Loucy (cell line): ENCODE measurements around the gene TP73.

Experiments used
- H2AFZ ChIP-seq: fragments of 200-600 bp; sonication (generic); 2 replicates; pipeline ENCODE4 v1.6.0; 2016; ENCODE audit warnings: antibody characterized with exemption, mild to moderate bottlenecking, low read length, moderate library complexity
- H3F3A ChIP-seq: fragments of 200-600 bp; 2 replicates; pipeline ENCODE4 v1.6.0; 2016; ENCODE audit warnings: antibody characterized with exemption, low read depth, mild to moderate bottlenecking
- H3K27me3 ChIP-seq: fragments of 200-600 bp; sonication (generic); 2 replicates; pipeline ENCODE4 v1.6.1; 2014; ENCODE audit warnings: low read length, mild to moderate bottlenecking; ENCODE audit not compliant: insufficient read depth, poor library complexity, severe bottlenecking
- H3K36me3 ChIP-seq: fragments of 200-600 bp; sonication (generic); 2 replicates; pipeline ENCODE4 v1.6.1; 2016; ENCODE audit warnings: low read length; ENCODE audit not compliant: insufficient read depth
- H3K4me1 ChIP-seq: fragments of 200-600 bp; sonication (generic); 2 replicates; pipeline ENCODE4 v1.5.1; 2014; ENCODE audit warnings: low read length, mild to moderate bottlenecking; ENCODE audit not compliant: insufficient read depth, poor library complexity, severe bottlenecking
- H3K4me2 ChIP-seq: fragments of 200-600 bp; sonication (generic); 2 replicates; pipeline ENCODE4 v1.6.0; 2014; ENCODE audit warnings: antibody characterized with exemption, low read length, low read depth, mild to moderate bottlenecking; ENCODE audit not compliant: poor library complexity, severe bottlenecking
- H3K4me3 ChIP-seq: fragments of 200-600 bp; sonication (generic); 2 replicates; pipeline ENCODE4 v1.5.1; 2014; ENCODE audit warnings: low read length, mild to moderate bottlenecking, mixed read lengths; ENCODE audit not compliant: poor library complexity, severe bottlenecking
- H3K79me2 ChIP-seq: fragments of 200-600 bp; sonication (generic); 2 replicates; pipeline ENCODE4 v1.6.1; 2014; ENCODE audit warnings: low read length; ENCODE audit not compliant: insufficient read depth
- H3K9ac ChIP-seq: fragments of 200-600 bp; sonication (generic); 2 replicates; pipeline ENCODE4 v1.6.0; 2014; ENCODE audit warnings: mild to moderate bottlenecking, low read depth, low read length, moderate library complexity; ENCODE audit not compliant: poor library complexity, severe bottlenecking
- H3K9me2 ChIP-seq: fragments of 200-600 bp; sonication (generic); replicated peaks from 2 replicates; pipeline ENCODE4 v1.6.1; 2016; ENCODE audit warnings: low read depth, low read length, mixed read lengths
- H3K9me3 ChIP-seq: fragments of 200-600 bp; sonication (generic); 2 replicates; pipeline ENCODE4 v1.6.1; 2014; ENCODE audit warnings: mild to moderate bottlenecking, antibody characterized with exemption, low read length, low read depth; ENCODE audit not compliant: insufficient read depth
- H4K20me1 ChIP-seq: fragments of 200-600 bp; sonication (generic); 2 replicates; pipeline ENCODE4 v1.6.0; 2014; ENCODE audit warnings: antibody characterized with exemption, low read length, mild to moderate bottlenecking; ENCODE audit not compliant: insufficient read depth, poor library complexity, severe bottlenecking
- CTCF ChIP-seq: fragments of 200-600 bp; sonication (generic); conservative IDR thresholded peaks from 2 replicates; pipeline ENCODE4 v1.5.1; 2014; ENCODE audit warnings: mild to moderate bottlenecking, antibody characterized with exemption, low read length
- EZH2phosphoT487 ChIP-seq: fragments of 200-600 bp; IDR thresholded peaks from 2 replicates; pipeline ENCODE4 v1.6.1; 2018; ENCODE audit warnings: antibody characterized with exemption, mild to moderate bottlenecking, moderate library complexity, borderline replicate concordance

The TP73 gene

GRCh38 chr1:3691421-3692204 lies 39.3 kb downstream of the TP73 start:
- TF ChIP-seq EZH2phosphoT487 = no peak
- H3K4me3 ChIP-seq = no peak overlapping the region
- no peaks in the 10 kb centered on the region for H3F3A ChIP-seq
- no peak overlapping the region for H3K9ac ChIP-seq
- no peaks in the 10 kb centered on the region for H3K9me2 ChIP-seq
- no peaks in the 10 kb centered on the region for H3K9me3 ChIP-seq
- no peaks in the 10 kb centered on the region for H3K79me2 ChIP-seq
- H4K20me1 ChIP-seq = no peaks in the 10 kb centered on the region
- H3K27me3 ChIP-seq = no peaks in the 10 kb centered on the region
- no peaks in the 10 kb centered on the region for H3K4me1 ChIP-seq
- H3K4me2 ChIP-seq = no peak overlapping the region
- no peak overlapping the region for H2AFZ ChIP-seq
- no peaks in the 10 kb centered on the region for H3K36me3 ChIP-seq

DNA sequence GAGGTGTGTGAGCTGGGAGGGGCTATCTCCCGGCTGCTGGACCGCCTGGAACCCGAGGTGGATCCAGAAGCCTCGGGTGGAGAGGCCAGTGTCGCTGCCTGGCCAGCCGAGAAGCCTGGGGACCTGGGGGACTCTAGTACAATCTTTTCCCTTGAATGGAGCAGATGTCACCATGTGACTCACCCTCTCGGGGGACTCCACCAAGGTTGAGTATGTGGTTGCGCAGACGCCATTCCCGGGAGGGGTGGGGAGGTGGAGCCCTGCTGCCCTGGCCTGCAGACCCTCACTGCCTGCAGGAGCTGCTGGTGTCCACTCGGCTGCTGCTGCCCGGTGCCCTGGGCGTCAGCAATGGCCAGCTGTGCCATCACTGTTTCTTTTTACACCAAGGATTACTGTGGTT lies 40.3 kb downstream of the TP73 start:
- no peak overlapping the region for H3K9ac ChIP-seq
- H3K4me3 ChIP-seq = no peak overlapping the region
- H4K20me1 ChIP-seq = no peaks in the 10 kb centered on the region
- no peaks in the 10 kb centered on the region for H3K9me3 ChIP-seq
- no peaks in the 10 kb centered on the region for H3K36me3 ChIP-seq
- no peaks in the 10 kb centered on the region for H3F3A ChIP-seq
- no peak overlapping the region for H3K4me2 ChIP-seq
- H3K9me2 ChIP-seq = no peaks in the 10 kb centered on the region
- no peak overlapping the region for H2AFZ ChIP-seq
- H3K79me2 ChIP-seq = no peaks in the 10 kb centered on the region
- no peaks in the 10 kb centered on the region for H3K27me3 ChIP-seq
- no peaks in the 10 kb centered on the region for H3K4me1 ChIP-seq
- no peak for TF ChIP-seq EZH2phosphoT487
- no peak for TF ChIP-seq CTCF

GRCh38 chr1:3693321-3693720 lies 41.0 kb downstream of the TP73 start:
- Histone ChIP-seq H3K36me3 (no peaks in the 10 kb centered on the region), H3K9me3 (no peaks in the 10 kb centered on the region), H2AFZ (no peak overlapping the region), H3F3A (no peaks in the 10 kb centered on the region), H3K9ac (no peak overlapping the region), H3K79me2 (no peaks in the 10 kb centered on the region), H4K20me1 (no peaks in the 10 kb centered on the region), H3K4me2 (no peak overlapping the region), H3K4me1 (no peaks in the 10 kb centered on the region), H3K4me3 (no peak overlapping the region), H3K27me3 (no peaks in the 10 kb centered on the region), H3K9me2 (no peaks in the 10 kb centered on the region)
- TF ChIP-seq CTCF (no peak), EZH2phosphoT487 (no peak)
